GM21447 (cell line): Measurements from ENCODE around the gene CSF1.
"Not testable (repeated sequence)": the region's sequence is repeated elsewhere in the genome, so short reads cannot be mapped to it uniquely, and the experiment has no call there.

ENCODE experiments used
- ATAC-seq: cut with Tn5 transposase; IDR thresholded peaks from one replicate; pipeline ENCODE4 v1.9.1; 2021; ENCODE audit not compliant: unreplicated experiment

Gene CSF1

DNA sequence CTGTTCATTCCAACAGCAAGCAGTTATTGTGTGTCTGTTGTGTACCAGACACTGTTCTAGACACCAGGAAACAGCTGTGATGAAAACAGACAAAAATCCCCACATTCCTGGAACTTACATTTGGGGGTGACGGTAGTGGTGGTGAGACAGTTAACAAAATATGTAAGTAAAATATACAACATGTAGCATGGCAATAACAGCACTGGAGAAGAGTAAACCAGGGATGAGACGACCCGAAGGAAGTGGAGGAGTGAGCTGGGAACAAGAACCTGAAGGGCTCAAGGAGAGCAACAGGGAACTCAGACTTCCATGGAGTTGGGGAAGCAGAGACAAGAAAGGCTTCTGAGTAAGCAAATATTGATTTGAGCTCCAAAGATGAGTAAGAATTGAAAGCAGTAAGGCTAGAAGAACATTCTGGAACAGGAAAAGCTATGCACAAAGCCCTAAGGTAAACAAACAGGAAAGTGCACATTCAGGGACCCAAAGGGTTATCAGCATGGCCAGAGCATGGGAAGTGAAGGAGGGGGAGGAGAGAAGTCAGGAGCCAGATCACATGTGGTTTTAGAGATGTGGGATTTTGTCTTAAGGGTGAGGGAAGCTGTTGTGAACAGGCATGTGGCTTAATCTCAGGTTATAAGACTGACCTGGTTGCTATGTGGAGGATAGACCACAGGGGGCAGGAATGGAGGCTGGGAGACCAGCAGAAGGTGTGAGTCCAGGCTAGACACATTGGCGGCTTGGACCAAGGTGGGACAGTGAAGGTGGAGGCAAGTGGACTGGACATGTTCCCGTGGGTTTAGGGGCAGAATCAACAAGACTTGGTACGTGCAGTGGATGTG lies 7.3 kb downstream of the CSF1 start:
- ATAC-seq: no peak

DNA sequence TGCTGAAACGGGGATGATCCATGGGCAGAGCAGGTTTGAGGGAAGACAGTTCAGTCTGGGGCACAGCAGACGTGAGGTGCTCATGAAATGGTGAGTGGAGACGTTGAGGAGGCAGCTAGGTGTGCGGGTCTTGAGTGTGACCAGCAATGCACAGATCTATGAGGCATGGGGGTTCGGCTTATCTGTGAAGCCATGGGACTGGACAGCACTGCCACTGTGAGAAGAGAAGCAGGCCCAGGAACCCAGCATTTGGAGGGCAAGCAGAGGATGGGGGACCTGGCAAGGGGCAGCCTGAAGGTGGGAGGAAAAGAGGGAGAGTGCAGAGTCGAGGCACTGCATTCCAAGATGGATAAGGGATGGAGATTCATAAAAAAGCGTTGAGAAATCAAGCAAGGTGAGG lies 8.0 kb downstream of the CSF1 start:
- no peak for ATAC-seq

DNA sequence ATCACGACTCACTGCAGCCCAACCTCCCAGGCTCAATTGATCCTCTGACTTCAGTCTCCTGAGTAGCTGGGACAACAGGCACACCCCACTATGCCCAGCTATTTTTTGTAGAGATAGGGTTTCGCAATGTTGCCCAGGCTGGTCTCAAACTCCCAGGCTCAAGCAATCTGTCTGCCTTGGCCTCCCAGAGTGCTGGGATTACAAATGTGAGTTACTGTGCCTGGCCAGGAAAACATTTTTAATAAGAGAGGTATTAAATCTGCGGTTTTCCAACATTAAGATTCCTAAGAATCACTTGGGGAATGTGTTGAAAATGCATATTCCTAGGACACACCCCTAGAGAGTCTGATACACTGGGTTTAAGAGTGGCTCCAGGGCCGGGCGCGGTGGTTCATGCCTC lies 8.7 kb downstream of the CSF1 start:
- no peak for ATAC-seq

DNA sequence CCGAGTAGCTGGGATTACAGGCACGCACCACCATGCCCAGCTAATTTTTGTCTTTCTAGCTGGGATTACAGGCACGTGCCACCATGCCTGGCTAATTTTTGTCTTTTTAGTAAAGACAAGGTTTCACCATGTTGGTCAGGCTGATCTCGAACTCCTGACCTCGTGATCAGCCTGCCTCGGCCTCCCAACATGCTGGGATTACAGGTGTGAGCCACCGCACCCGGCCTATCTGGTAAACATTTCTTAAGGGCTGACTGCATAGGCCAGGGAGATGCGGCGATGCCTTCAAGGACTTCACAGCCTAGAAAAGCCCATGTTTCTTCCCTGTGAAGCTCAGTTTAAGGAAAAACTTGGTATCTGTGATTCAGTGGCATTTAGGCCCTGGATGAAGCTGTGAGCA lies 9.7 kb downstream of the CSF1 start:
- not testable (repeated sequence) for ATAC-seq

DNA sequence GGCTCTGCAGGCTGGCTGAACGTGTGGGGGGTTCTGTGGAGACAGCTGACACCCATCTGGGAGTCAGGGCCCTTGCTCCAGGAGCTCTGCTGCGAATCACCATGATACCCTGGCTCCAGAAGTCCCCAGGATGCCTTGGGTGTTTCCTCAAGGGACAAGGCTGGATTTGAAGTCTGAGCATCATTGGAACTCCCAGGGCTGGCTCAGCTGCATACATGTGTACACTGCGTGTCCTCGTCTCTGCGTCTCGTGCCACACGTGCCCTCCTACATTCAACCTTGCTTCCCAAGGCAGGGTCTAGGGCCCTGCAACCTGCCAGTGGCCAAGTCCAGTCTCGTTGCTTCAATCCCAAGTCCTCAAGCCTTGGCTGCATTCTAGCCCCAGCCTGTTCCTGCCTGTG lies 11.7 kb downstream of the CSF1 start:
- ATAC-seq: no peak

DNA sequence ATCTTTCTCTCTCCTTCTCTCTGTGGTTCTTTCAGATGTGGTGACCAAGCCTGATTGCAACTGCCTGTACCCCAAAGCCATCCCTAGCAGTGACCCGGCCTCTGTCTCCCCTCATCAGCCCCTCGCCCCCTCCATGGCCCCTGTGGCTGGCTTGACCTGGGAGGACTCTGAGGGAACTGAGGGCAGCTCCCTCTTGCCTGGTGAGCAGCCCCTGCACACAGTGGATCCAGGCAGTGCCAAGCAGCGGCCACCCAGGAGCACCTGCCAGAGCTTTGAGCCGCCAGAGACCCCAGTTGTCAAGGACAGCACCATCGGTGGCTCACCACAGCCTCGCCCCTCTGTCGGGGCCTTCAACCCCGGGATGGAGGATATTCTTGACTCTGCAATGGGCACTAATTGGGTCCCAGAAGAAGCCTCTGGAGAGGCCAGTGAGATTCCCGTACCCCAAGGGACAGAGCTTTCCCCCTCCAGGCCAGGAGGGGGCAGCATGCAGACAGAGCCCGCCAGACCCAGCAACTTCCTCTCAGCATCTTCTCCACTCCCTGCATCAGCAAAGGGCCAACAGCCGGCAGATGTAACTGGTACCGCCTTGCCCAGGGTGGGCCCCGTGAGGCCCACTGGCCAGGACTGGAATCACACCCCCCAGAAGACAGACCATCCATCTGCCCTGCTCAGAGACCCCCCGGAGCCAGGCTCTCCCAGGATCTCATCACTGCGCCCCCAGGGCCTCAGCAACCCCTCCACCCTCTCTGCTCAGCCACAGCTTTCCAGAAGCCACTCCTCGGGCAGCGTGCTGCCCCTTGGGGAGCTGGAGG lies 12.7 kb downstream of the CSF1 start:
- ATAC-seq: no peak

DNA sequence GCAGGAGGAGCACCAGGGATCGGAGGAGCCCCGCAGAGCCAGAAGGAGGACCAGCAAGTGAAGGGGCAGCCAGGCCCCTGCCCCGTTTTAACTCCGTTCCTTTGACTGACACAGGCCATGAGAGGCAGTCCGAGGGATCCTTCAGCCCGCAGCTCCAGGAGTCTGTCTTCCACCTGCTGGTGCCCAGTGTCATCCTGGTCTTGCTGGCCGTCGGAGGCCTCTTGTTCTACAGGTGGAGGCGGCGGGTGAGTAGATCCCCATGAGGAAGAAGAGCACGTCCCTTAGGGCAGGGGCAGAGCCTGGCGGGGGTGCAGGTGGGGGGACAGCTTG lies 13.3 kb downstream of the CSF1 start:
- no peak for ATAC-seq

DNA sequence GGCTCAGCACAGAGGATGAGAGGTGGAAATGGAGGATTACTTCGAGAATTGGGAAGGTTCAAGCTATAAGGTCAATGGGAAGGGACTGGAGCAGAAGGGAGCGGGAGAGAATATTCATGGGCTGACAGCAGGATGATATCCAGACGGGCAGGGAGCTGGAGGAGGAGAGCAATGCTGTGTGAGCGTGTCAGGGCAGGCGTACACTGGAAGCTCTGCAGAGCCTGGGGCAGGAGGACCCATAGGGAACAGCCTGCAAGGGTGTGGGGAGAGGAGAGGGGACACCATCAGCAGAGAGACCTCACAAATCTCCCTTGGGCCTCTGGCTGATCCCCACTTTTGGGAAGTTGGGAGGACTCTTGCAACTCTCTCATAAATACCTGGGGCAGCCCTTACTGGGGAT lies 13.7 kb downstream of the CSF1 start:
- ATAC-seq: no peak

DNA sequence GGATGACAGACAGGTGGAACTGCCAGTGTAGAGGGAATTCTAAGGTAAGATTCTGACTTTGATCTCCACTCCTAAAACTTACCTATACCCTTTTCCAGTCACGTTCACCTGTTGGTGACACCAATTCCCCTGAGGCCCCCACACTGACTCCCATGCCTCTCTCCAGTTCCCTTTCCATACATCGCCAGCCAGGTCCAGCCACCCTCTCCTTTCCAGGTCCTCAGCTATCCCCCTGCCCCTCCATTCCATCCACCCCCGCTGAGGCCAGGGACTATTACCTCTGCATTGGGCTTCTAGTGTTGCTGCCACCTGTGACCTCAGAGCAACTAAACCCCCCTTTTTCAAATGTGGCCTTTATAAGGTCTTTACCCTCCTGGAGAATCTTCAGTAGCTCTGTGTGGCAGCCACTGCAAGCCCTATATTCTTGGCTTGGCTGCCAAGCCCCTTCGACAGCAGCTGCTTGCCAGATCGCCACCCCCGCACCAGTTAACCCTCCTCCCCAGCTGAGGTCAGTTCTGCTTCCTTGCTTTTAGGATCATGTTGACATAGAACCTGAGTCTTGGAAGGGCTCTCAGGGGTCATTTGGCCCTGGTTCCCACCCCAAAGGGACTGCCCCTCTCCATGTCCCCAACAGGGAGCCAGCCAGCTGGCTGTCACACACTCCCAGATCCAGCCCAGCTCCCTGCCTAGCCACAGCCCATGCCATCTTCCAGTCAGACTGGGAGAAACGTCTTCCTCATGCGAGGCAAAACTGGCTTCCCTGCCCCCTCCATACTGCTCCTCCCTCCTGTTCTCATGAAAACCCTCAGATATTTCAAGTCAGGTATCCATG lies 14.7 kb downstream of the CSF1 start:
- ATAC-seq: no peak

DNA sequence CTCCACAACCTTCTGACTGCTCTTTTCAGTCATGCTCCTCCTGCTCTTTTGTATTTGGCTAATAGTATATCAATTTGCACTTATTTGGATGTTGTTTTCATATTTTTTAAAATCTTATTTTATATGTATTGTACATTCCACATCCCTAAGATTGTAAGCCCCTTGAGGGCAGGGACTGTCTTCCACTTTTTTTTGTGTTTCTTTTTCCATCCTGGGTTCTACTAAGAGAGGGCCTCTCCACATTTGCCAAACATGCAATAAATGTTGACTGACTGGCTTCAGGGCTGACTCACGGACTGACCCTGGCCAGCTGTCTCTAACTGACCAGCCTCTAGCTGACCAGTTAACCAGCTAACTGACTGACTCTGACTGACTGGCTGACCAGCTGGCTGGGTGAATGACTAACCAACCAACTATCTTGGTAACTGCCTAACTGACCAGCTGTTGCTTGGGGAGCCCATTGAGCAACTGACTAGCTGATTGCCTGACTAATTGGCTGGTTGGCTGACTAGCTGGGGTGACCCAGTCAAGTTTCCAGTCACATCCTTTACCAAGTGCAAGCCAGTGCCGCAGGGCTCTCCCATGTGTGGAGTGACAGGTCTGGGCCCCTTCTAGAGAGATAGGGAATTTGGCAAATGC lies 16.1 kb downstream of the CSF1 start:
- ATAC-seq: no peak

DNA sequence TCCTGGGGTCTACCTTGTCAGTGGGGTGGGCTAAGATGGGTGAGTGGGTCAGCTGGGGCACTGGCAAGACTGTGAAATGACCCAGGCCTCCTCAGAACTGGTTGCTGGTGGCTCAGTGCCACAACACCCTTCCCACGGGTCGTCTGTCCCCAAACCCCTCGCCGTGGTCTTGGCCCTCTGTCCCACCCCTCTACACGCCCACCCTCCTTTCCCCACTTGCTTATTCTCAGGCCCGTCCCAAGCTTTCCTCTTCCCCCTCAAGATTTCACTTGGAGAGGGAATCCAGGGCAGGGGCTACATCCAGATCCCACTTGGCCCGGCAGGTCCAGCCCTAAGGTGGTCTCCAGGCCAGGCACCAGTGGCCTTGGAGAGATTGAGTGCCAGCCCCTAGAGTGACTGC lies 16.7 kb downstream of the CSF1 start:
- no peak for ATAC-seq

DNA sequence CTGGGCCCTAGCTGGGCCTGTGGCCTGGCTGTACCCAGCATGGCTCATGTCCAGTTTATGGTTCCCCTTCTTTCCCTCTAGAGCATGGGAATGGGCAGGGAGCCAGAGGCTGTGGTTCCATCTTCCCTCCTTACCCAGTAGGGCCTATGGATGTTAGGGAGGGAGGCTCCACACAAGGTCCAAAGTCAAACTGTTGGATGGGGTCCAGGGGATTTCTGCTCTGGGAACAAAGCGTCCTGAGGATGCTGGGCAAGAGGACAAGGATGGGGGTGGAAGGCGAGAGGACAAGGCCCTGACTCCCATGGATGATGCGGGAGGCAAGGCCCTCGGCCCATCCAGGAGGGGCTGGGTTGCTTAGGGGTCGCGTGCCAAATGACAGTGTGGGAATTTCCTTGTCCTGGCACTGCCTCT lies 17.3 kb downstream of the CSF1 start:
- ATAC-seq: no peak

DNA sequence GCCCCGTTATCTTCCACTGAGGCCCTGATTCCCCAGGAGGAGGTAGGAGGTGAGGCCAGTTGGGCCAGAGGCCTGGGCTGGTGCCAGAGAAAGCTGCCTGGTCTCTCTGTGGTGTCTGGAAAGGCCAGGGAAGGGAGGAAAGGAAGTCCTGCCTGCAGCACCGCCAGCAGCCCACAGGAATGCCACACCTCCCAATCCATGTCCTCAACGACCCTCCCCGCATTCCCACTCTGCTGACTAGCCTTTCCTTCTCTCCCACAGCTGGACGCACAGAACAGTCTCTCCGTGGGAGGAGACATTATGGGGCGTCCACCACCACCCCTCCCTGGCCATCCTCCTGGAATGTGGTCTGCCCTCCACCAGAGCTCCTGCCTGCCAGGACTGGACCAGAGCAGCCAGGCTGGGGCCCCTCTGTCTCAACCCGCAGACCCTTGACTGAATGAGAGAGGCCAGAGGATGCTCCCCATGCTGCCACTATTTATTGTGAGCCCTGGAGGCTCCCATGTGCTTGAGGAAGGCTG lies 18.0 kb downstream of the CSF1 start:
- ATAC-seq: no peak

DNA sequence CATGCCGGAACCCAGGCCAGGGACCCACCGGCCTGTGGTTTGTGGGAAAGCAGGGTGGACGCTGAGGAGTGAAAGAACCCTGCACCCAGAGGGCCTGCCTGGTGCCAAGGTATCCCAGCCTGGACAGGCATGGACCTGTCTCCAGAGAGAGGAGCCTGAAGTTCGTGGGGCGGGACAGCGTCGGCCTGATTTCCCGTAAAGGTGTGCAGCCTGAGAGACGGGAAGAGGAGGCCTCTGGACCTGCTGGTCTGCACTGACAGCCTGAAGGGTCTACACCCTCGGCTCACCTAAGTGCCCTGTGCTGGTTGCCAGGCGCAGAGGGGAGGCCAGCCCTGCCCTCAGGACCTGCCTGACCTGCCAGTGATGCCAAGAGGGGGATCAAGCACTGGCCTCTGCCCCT lies 18.5 kb downstream of the CSF1 start:
- no peak for ATAC-seq

DNA sequence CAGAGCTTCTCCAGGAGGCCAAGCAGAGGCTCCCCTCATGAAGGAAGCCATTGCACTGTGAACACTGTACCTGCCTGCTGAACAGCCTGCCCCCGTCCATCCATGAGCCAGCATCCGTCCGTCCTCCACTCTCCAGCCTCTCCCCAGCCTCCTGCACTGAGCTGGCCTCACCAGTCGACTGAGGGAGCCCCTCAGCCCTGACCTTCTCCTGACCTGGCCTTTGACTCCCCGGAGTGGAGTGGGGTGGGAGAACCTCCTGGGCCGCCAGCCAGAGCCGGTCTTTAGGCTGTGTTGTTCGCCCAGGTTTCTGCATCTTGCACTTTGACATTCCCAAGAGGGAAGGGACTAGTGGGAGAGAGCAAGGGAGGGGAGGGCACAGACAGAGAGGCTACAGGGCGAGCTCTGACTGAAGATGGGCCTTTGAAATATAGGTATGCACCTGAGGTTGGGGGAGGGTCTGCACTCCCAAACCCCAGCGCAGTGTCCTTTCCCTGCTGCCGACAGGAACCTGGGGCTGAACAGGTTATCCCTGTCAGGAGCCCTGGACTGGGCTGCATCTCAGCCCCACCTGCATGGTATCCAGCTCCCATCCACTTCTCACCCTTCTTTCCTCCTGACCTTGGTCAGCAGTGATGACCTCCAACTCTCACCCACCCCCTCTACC lies 19.1 kb downstream of the CSF1 start:
- ATAC-seq: no peak

DNA sequence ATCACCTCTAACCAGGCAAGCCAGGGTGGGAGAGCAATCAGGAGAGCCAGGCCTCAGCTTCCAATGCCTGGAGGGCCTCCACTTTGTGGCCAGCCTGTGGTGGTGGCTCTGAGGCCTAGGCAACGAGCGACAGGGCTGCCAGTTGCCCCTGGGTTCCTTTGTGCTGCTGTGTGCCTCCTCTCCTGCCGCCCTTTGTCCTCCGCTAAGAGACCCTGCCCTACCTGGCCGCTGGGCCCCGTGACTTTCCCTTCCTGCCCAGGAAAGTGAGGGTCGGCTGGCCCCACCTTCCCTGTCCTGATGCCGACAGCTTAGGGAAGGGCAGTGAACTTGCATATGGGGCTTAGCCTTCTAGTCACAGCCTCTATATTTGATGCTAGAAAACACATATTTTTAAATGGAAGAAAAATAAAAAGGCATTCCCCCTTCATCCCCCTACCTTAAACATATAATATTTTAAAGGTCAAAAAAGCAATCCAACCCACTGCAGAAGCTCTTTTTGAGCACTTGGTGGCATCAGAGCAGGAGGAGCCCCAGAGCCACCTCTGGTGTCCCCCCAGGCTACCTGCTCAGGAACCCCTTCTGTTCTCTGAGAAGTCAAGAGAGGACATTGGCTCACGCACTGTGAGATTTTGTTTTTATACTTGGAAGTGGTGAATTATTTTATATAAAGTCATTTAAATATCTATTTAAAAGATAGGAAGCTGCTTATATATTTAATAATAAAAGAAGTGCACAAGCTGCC lies 19.8 kb downstream of the CSF1 start:
- ATAC-seq: no peak

DNA sequence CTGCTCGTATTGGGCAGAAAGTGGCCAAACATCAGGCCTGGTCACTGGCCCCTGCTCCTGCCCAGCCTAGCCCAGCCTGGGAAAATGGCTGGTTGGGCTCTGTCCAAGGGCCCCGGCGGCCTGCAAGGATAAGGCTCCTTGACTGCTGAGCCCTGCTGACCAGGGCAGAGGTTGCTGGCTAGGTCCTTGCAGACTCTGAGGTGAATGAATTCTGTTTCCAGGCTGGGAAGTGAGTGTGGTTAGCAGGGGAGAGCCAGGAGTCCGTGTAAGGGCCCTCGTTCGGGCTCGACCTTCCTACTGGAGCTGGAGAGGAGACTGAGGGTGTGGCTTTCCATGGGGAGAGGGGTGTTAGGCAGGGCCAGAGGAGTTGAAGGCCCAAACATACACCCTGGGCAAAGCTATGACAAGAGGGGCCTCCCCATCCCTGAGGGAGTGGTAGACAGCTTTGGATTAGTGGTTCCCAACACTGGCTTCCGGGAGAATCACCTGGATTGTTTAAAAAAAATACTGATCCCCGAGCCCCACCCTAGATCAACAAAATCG lies 20.6 kb downstream of the CSF1 start:
- ATAC-seq: no peak

DNA sequence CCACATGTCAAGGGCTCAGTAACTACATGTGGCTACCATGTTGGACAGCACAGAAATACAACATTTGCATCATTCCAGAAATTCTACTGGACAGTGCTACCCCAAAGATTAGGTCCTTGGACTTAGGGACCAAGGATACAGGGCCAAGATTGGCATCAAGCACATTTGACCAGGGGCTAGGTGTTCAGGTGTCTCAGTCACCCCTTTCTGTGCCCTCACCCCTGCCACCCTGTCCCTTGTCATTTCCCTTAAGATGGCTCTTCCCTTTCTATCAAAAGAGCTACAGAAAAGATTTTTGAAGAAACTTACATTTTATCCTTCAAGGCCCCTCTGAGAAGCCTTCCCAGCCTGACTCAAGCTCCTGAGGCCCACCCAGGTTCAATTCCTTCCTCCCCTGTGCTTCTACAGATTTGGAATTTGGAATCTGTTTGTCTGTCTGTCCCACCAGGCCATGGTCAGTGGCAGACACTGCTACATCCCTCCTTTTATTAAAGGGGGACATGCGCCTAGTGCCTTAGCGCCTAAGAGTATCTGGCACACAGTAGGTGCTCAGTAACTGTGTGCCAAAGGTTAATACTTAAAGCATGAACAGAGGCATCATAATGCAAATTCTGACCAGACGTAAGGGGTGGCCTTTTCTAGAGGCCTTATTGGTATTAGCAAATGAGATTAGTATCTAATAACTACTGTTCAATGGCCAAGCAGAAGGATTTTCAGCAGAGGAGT lies 21.4 kb downstream of the CSF1 start:
- ATAC-seq: no peak

DNA sequence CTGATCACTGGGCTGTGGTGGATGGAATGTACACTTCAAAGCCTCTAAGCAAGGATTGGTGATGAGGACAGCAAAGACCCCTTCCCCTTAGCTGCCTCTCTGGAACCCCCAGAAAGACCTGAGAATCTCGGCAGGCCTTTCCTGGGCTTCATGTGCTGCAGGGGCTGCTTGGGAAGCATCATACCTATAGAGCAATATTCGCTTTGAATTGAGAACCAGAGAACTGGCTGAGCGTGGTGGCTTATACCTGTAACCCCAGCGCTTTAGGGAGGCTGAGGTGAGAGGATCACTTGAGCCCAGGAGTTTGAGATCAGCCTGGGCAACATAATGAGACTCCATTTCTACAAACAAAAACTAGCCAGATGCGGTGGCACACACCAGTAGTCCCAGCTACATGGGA lies 22.0 kb downstream of the CSF1 start:
- ATAC-seq: no peak
